DMS53 treated with DMSO at 0.1 percent for 48 hours (cell line): ENCODE measurements around the gene MAP3K13.
A peak's percentile ranks its signal among the peaks of the same experiment; 100 is the strongest.

Experiments
- DNase-seq: peaks from one replicate; lab custom pipeline; 2025; ENCODE audit not compliant: unreplicated experiment; lab: John Stamatoyannopoulos, UW

The MAP3K13 gene

GRCh38 chr3:185362850-185363661 is at the start of gene MAP3K13:
TSS of gene MAP3K13 (plus strand) at chr3:185363136. CDS start at chr3:185428582, 65,446 bp downstream.
- DNase-seq = peak; percentile 80

GRCh38 chr3:185313693-185314246 is 49.2 kb upstream of the MAP3K13 start:
- DNase-seq = no peak

- no peak for DNase-seq
These were observed 46.1 kb upstream of the MAP3K13 start for GRCh38 chr3:185316740-185317412.

- no peak for DNase-seq
These were observed 45.3 kb upstream of the MAP3K13 start for GRCh38 chr3:185317674-185318073.

- no peak for DNase-seq
These were observed 44.8 kb upstream of the MAP3K13 start for GRCh38 chr3:185318141-185318540.

- DNase-seq = no peak
These were observed 43.1 kb upstream of the MAP3K13 start for GRCh38 chr3:185319801-185320200.

GRCh38 chr3:185320949-185321348 is 42.0 kb upstream of the MAP3K13 start:
- DNase-seq = no peak

- DNase-seq = no peak
These were observed 40.7 kb upstream of the MAP3K13 start for GRCh38 chr3:185322101-185322719.

GRCh38 chr3:185325946-185326791 is 36.8 kb upstream of the MAP3K13 start:
- DNase-seq = no peak

- DNase-seq = no peak
These were observed 35.9 kb upstream of the MAP3K13 start for GRCh38 chr3:185327062-185327461.

- DNase-seq = no peak
These were observed 34.5 kb upstream of the MAP3K13 start for GRCh38 chr3:185328324-185329004.

GRCh38 chr3:185330238-185330637 is 32.7 kb upstream of the MAP3K13 start:
- no peak for DNase-seq

GRCh38 chr3:185330644-185331043 is 32.3 kb upstream of the MAP3K13 start:
- DNase-seq = no peak

GRCh38 chr3:185332026-185332735 is 30.8 kb upstream of the MAP3K13 start:
- peak; percentile 90 for DNase-seq

- DNase-seq = peak; percentile 48
These were observed 27.1 kb upstream of the MAP3K13 start for GRCh38 chr3:185335799-185336198.

GRCh38 chr3:185337231-185337816 is 25.6 kb upstream of the MAP3K13 start:
- peak; percentile 34 for DNase-seq

GRCh38 chr3:185339945-185340344 is 23.0 kb upstream of the MAP3K13 start:
- DNase-seq = no peak

- no peak for DNase-seq
These were observed 22.2 kb upstream of the MAP3K13 start for GRCh38 chr3:185340751-185341150.
